Measurements from ENCODE around the gene CER1.

Gene CER1

DNA sequence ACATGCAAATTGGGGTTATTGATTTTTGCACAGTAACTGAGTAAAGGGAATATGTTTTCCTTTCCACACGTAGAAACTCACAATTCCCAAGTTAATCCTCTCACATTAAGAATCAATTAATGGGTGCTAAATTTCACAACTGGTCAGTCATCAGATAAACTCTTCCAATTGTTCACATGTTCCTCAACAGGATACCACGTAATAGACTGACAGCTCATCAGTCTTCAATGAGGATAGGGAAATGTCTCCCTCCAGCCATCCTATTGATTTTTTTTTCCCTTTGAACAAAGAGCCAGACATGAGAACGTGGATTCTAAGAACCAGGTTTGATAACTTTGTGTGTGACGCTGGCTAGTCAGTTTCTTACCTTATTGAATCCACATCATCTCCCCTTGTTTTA lies 768 bp upstream of the CER1 start:
- DNase-seq (ENCODE audit: insufficient read length, low spot score) (no peak), FAIRE-seq (no peak)
- TF ChIP-seq, protein P1, sequence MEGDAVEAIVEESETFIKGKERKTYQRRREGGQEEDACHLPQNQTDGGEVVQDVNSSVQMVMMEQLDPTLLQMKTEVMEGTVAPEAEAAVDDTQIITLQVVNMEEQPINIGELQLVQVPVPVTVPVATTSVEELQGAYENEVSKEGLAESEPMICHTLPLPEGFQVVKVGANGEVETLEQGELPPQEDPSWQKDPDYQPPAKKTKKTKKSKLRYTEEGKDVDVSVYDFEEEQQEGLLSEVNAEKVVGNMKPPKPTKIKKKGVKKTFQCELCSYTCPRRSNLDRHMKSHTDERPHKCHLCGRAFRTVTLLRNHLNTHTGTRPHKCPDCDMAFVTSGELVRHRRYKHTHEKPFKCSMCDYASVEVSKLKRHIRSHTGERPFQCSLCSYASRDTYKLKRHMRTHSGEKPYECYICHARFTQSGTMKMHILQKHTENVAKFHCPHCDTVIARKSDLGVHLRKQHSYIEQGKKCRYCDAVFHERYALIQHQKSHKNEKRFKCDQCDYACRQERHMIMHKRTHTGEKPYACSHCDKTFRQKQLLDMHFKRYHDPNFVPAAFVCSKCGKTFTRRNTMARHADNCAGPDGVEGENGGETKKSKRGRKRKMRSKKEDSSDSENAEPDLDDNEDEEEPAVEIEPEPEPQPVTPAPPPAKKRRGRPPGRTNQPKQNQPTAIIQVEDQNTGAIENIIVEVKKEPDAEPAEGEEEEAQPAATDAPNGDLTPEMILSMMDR (IDR thresholded peaks at IDR 0.05; ENCODE audit: insufficient read depth, missing control alignments): no peak

DNA sequence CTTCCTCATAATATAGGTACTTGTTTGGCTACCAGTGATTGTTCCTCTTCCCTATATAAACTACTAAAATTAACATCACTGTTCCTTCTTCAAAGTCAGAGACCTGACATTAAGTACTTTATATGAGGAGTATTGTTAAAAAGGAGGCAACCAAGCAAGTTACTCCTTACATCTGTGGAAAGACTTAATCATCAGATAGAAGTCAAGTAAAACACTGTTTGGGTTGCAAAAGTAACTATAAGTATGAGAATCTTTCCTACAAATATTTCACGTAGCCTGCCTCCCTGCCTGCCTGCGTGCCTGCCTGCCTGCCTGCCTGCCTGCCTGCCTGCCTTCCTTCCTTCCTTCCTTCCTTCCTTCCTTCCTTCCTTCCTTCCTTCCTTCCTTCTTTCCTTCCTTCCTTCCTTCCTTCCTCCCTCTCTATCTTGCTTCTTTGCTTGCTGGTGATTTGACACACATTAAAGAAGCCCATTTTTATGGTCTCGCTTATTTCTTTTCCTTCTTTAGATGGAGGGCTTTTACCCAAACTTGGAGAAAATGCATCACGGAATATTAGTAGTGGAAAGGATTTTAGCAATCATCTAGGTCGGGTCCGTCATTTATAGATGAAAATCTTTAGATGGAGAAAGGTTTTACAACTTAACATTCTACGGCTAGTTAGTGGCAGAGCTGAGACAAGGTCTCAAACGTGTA lies 3.2 kb downstream of the CER1 start:
- TF ChIP-seq, protein P1 (IDR thresholded peaks at IDR 0.05; ENCODE audit: insufficient read depth, missing control alignments): no peak
- DNase-seq (ENCODE audit: insufficient read length, low spot score) (no peak), FAIRE-seq (no peak)

DNA sequence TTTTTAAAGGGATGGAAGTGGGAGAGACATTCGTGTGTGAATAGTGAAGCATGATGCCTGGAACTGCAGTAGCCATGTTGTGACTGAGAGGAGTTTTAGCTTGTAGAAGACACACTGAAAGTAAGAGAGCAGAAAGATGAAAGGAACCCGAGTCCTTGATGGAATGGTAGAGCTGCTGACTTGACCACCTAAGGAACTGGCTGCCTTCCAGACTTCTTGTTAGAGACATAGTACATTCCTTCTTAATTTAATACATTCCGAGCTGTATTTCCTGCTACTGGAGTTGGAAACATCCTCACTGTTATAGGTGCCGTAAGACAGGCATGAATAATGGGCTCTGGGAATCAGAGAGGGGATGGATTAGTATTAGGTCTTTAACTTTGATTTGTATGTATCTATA lies 7.4 kb downstream of the CER1 start:
- DNase-seq (ENCODE audit: insufficient read length, low spot score): no peak
- TF ChIP-seq, protein P1 (IDR thresholded peaks at IDR 0.05; ENCODE audit: insufficient read depth, missing control alignments): no peak
- no peak for FAIRE-seq

DNA sequence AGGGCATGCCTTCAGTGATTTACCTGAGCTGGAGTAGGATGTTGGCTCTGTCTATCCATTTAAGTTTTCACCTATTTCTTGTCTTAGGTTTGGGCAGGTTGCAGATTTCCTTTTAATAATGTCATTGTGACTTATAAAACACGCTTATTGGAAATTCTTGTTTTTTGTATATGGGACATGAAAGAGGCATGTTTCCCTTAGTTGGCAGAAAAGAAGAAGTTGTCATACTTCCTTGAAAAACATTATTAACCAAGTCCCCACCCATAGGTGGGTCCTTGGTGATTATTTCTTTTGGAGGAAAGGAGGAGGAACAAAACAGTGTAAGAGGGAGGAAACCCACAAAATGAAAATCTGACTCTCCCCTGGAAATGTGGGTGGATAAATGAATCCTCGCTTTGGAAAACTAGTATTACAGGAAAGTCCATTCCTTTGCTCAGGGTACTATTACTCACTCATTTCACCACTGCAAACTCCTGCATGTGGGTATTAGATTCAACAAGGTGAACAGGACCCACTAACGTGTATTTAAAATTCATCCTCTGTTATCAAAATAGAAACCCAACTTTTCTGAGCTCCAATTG lies 9.3 kb downstream of the CER1 start:
- FAIRE-seq: no peak
- no peak for DNase-seq (ENCODE audit: insufficient read length, low spot score)
- TF ChIP-seq, protein P1 (IDR thresholded peaks at IDR 0.05; ENCODE audit: insufficient read depth, missing control alignments): no peak

DNA sequence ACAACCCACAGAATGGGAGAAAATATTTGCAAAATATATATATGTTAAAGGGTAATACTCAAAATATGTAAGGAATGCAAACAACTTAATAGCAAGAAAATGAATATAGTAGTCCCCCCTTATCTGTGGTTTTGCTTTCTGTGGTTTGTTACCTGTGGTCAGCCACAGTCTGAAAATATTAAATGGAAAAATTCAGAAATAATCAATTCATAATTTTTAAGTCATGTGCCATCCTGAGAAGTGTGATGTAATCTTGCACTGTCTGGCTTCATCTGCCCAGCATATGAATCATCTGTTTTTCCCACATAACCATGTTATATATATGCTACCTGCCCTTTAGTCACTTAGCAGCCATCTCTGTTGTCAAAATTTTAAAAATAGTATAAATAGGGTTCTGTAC lies 11.7 kb downstream of the CER1 start:
- TF ChIP-seq, protein P1 (IDR thresholded peaks at IDR 0.05; ENCODE audit: insufficient read depth, missing control alignments): no peak
- DNase-seq (ENCODE audit: insufficient read length, low spot score) (no peak), FAIRE-seq (no peak)

DNA sequence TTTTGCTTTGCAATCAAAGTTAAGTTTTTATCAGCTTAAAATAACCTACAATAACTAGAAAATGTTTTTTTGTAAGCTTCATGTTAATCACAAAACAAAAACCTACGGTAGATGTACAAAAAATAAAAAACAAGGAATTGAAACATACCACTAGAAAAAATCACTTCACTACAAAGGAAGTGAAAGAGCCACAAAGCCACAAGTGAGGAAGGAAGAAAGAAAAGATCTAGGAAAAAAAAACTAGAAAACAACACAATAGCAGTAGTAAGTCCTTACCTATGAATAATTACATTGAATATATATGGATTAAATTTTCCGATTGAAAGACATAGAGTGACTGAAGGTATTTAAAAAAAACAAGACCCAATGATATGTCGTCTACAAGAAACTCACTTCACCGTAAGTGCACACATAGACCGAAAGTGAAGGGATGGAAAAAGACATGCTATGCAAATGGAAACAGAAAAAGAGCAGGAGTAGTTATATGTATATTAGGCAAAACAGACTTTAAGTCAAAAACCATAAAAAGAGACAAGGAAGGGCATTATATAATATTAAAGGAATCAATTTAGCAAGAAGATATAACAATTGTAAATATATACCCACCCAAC lies 15.9 kb downstream of the CER1 start:
- FAIRE-seq: no peak
- TF ChIP-seq, protein P1 (IDR thresholded peaks at IDR 0.05; ENCODE audit: insufficient read depth, missing control alignments): no peak
- DNase-seq (ENCODE audit: insufficient read length, low spot score): no peak

DNA sequence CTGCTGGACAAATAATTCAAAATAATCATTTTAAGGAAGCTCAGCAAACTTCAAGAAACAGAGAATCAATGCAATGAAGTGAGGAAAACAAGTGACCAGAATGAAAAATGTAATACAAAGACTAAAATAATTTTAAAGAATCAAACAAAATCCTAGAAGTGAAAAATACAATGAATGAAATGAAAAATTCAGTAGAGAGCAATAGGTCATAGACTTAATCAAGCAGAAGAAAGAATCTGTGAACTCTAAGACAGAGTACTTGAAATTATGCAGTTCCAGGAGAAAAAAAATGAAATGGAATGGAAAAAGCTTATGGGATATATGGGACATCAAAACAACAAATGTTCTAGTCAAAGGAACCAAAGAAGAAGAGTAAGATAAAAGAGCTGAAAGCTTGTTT lies 17.5 kb downstream of the CER1 start:
- TF ChIP-seq, protein P1 (IDR thresholded peaks at IDR 0.05; ENCODE audit: insufficient read depth, missing control alignments): no peak
- FAIRE-seq (no peak), DNase-seq (ENCODE audit: insufficient read length, low spot score) (no peak)
